ENCODE results near the gene ZDHHC22. TPM values are rescaled to one million over a fixed set of nuclear protein-coding genes. Genes with fewer than 3 reads are reported as not detected.

ZDHHC22 gene
- total RNA-seq, 1 experiment from 2014 or later, result 11.3 TPM

- H3K9ac ChIP-seq (ENCODE audit: extremely low read depth, insufficient read length, low read length), result peak overlapping the region; percentile 21
- WGBS (ENCODE audit: extremely low coverage, insufficient read length, low lambda C conversion rate), result no CpG with 5 or more reads among the region's 9 CpGs
- H2BK120ac ChIP-seq (ENCODE audit: low read depth, low read length, poor library complexity, severe bottlenecking), result no peak overlapping the region
- no peak overlapping the region for H4K91ac ChIP-seq (ENCODE audit: insufficient read length, low read depth, low read length)
- no peaks in the 10 kb centered on the region for H3K9me3 Mint-ChIP-seq
- H3K27ac Mint-ChIP-seq, result peak overlapping the region in 2 of 3 experiments; percentile 73 to 95; a peak in 4 of 7 replicates
- H3K56ac ChIP-seq (ENCODE audit: insufficient read length, low read depth, low read length), result no peak overlapping the region
- no peak overlapping the region for H2BK20ac ChIP-seq (ENCODE audit: low read depth, low read length, poor library complexity, severe bottlenecking)
- H3K27me3 ChIP-seq (ENCODE audit: insufficient read depth, low read length), result no peaks in the 10 kb centered on the region
- H2AK5ac ChIP-seq (ENCODE audit: insufficient read length, low read length), result no peak overlapping the region
- TF ChIP-seq CTCF (conservative IDR thresholded peaks at IDR 0.05), result no peak
- peak overlapping the region; percentile 9; the same call in 1 of the 2 replicates for H3K14ac ChIP-seq (ENCODE audit: insufficient read depth, low read length)
- H4K5ac ChIP-seq (ENCODE audit: insufficient read length, low read depth, low read length), result no peak overlapping the region
- H4K20me1 ChIP-seq (ENCODE audit: control insufficient read depth, insufficient read depth, insufficient read length), result no peaks in the 10 kb centered on the region
- no peaks in the 10 kb centered on the region for H3K79me1 ChIP-seq (ENCODE audit: insufficient read depth, low read depth, low read length, poor library complexity, severe bottlenecking)
- H2AFZ ChIP-seq (ENCODE audit: low read length), result no peak overlapping the region
- no peaks in the 10 kb centered on the region for H3K9me3 ChIP-seq (ENCODE audit: control insufficient read depth, low read depth, low read length)
- no peak overlapping the region for H2BK15ac ChIP-seq (ENCODE audit: low read depth, low read length)
- peak overlapping the region; percentile 89 for H3K4me2 ChIP-seq (ENCODE audit: insufficient read depth, insufficient read length, low read length)
- peaks cover 2% of the 10 kb centered on the region; the same call in 1 of the 2 replicates for H3K79me2 ChIP-seq (ENCODE audit: insufficient read depth, low read length)
- H3K27ac ChIP-seq (ENCODE audit: insufficient read length, low read depth, low read length), result no peak overlapping the region
- peaks cover 25% of the 10 kb centered on the region for H3K27me3 Mint-ChIP-seq (ENCODE audit: low read depth)
- H2BK12ac ChIP-seq (ENCODE audit: insufficient read length, low read depth, low read length), result no peak overlapping the region
- peaks cover 4 to 18% (median 17%) of the 10 kb centered on the region in 3 experiments for H3K36me3 Mint-ChIP-seq (ENCODE audit: insufficient read depth in 1 of 3, low read depth in 3 of 3)
- H3T11ph ChIP-seq (ENCODE audit: low read length), result no peak overlapping the region
- peaks cover 29% of the 10 kb centered on the region for H3K23me2 ChIP-seq (ENCODE audit: insufficient read length, low read depth, low read length, poor library complexity, severe bottlenecking)
- peaks cover 60 to 63% of the 10 kb centered on the region in 2 experiments for H3K4me1 Mint-ChIP-seq
- DNase-seq, result no peak
- H3K18ac ChIP-seq (ENCODE audit: insufficient read length, low read depth, low read length), result no peak overlapping the region
- no peak overlapping the region for H2BK5ac ChIP-seq (ENCODE audit: insufficient read length, low read length)
- H3K23ac ChIP-seq (ENCODE audit: insufficient read length, low read depth, low read length), result no peak overlapping the region
- H4K8ac ChIP-seq (replicated peaks; ENCODE audit: insufficient read length, low read depth, low read length), result no peak overlapping the region
- peak overlapping the region; percentile 80 to 98 for H3K4me3 Mint-ChIP-seq
- no peak overlapping the region for H3K4ac ChIP-seq (ENCODE audit: low read depth, low read length)
- peaks cover 30% of the 10 kb centered on the region; the same call in 1 of the 2 replicates for H3K4me1 ChIP-seq (ENCODE audit: insufficient read depth, low read length)
Observed at GRCh38 chr14:77142005-77142800, 612 bp upstream of the ZDHHC22 start.

Data from H9 (cell line).